ENCODE data around the gene SUSD3. TPM values are rescaled to one million over a fixed set of nuclear protein-coding genes. Genes with fewer than 3 reads are reported as not detected.
A peak's percentile ranks its signal among the peaks of the same experiment; 100 is the strongest.

The SUSD3 gene
- total RNA-seq, 4 donors from 2014 or later, result 6.8 to 24.2 (median 12.8) TPM

DNA sequence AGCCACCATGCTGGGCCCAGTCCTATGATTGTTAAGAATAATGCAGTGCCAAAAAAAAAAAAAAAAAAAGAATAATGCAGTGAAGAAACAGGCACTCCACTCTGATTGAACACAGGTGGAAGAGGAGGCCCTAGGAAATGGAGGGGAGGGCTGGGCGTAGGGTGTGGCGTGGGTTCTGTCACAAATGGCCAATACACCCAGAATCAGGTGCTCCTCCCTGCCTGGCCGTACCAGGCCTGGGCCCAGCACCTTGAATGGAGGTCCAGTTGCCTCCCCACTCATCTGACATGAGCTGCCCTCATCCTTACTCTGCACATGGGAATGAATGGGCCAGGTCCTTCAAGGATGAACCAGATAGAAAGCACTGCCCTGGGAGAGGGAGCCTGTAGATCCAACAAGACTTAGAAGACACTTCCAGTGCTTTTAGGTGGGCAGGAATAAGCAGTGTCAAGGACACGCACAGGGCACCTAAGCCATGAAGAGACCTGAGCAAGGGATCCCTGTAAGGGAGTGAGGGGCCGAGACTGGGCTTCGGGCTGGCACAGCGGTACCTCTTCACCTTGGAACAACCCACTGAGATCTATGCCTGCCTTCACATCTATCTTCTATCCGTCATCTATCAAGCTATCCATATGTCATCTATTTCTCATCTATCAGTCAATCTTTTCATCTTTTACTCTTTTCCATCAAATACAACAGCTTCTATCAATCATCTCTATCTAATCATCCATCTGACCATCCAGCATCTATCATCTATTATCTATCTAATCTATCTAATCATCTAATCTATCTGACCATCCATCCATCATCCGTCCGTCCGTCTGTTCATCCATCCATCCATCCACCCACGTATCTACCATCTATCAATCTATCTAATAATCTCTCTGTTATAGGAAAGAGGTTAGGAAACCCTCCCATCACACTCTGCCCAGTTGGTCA lies 59.7 kb downstream of the SUSD3 start:
- no peak for ATAC-seq (ENCODE audit: low FRiP score)

GRCh38 chr9:93118863-93119702 lies 60.6 kb downstream of the SUSD3 start:
- no peak for ATAC-seq (ENCODE audit: low FRiP score)
- TF ChIP-seq, protein P1, sequence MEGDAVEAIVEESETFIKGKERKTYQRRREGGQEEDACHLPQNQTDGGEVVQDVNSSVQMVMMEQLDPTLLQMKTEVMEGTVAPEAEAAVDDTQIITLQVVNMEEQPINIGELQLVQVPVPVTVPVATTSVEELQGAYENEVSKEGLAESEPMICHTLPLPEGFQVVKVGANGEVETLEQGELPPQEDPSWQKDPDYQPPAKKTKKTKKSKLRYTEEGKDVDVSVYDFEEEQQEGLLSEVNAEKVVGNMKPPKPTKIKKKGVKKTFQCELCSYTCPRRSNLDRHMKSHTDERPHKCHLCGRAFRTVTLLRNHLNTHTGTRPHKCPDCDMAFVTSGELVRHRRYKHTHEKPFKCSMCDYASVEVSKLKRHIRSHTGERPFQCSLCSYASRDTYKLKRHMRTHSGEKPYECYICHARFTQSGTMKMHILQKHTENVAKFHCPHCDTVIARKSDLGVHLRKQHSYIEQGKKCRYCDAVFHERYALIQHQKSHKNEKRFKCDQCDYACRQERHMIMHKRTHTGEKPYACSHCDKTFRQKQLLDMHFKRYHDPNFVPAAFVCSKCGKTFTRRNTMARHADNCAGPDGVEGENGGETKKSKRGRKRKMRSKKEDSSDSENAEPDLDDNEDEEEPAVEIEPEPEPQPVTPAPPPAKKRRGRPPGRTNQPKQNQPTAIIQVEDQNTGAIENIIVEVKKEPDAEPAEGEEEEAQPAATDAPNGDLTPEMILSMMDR (IDR thresholded peaks at IDR 0.05), result no peak
- peak; percentile 22 for DNase-seq (ENCODE audit: low spot score)

More for the DNA sequence above, 59.7 kb downstream of the SUSD3 start:
- TF ChIP-seq, protein P1 (IDR thresholded peaks at IDR 0.05), result no peak
- DNase-seq (ENCODE audit: low spot score), result peak; percentile 18

DNA sequence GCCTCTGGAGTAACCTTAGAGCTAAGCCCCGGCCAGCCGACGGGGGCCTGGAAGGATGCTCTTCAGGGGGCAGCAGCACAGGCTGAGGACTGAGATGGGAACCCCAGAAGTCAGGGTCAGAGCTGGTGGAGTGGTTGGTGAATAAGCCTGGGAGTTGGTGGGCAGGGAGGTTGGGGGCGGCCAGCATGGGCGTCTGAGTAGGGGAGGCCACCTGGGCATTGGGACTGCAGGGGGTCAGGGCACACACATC lies 61.1 kb downstream of the SUSD3 start:
- DNase-seq (ENCODE audit: low spot score) (no peak), ATAC-seq (ENCODE audit: low FRiP score) (no peak)
- TF ChIP-seq, protein P1 (IDR thresholded peaks at IDR 0.05), result no peak

DNA sequence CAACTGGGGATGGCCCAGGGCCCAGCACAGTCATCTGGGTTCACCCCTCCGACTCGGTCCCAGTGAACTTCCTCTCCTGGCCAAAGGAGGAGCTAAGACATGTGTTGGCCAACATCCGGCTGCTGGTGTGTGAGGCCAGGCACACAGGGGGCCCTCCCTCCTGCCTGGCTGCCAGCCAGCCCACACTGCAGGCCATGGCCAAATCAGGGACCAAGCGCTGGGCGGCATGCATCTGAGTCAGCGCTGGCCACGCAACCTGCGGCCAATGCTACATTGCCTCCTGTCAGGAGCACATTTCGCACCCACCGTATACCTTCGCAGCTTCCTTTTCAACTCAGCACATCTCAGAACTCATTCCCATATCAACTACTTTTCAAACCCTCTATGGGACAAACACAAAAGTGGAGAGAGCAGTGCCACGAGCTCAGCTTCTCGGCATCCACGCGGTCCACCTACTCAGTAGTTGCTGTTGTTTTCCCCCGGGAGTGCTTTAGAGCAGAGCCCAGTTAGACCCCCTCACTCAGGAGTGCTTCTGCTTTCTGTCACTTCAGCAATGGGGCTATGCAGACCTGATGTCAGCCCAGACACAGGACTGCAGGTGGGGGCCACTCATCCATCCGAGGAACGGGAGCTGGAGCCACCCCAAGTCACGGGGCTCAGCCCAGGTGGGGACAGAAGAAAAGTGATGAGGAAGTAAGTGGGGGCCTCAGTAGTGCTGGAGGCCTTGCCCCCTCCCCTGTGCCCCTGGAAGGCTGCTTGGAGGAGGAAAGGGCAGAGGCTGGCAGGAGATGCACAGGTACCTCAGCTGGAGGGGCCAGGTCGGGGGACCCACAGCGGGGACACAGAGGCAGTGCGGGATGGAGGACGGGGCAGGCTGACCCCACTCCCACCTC lies 61.7 kb downstream of the SUSD3 start:
- DNase-seq (ENCODE audit: low spot score), result peak; percentile 89
- TF ChIP-seq, protein P1 (IDR thresholded peaks at IDR 0.05), result peak in 1 of 3 donors; percentile 25
- ATAC-seq (ENCODE audit: low FRiP score), result peak; percentile 85

- ATAC-seq (ENCODE audit: low FRiP score) (no peak), DNase-seq (ENCODE audit: low spot score) (peak; percentile 19)
- TF ChIP-seq, protein P1 (IDR thresholded peaks at IDR 0.05), result no peak
Observed at GRCh38 chr9:93120846-93121315, 62.4 kb downstream of the SUSD3 start.

Measured in omental fat pad (tissue), 4 donors.